GM12864 (cell line): Measurements from ENCODE around the gene POC1A.

Source experiments
- DNase-seq: peaks from one replicate; pipeline ENCODE4 v3.0.0-alpha.2; 2011; ENCODE audit warnings: low read depth
- H3K4me3 ChIP-seq: 2 replicates; pipeline ENCODE4 v1.5.1; 2011; ENCODE audit warnings: mild to moderate bottlenecking, low read depth, low read length, control low read depth
- CTCF ChIP-seq: IDR thresholded peaks from 2 replicates; pipeline ENCODE4 v1.5.1; 2011; ENCODE audit warnings: low read depth, mild to moderate bottlenecking, moderate library complexity, low read length, control low read depth, inconsistent platforms; ENCODE audit errors: missing control alignments

POC1A gene

GRCh38 chr3:52086461-52086860, 67.8 kb downstream of the POC1A start:
- no peak for DNase-seq
- TF ChIP-seq CTCF, result no peak
- no peak overlapping the region for H3K4me3 ChIP-seq

GRCh38 chr3:52085681-52086282, 68.4 kb downstream of the POC1A start:
- TF ChIP-seq CTCF, result no peak
- no peak overlapping the region for H3K4me3 ChIP-seq
- DNase-seq, result no peak

GRCh38 chr3:52084954-52085680, 69.1 kb downstream of the POC1A start:
- no peak overlapping the region for H3K4me3 ChIP-seq
- DNase-seq, result no peak
- peak; percentile 21 for TF ChIP-seq CTCF

GRCh38 chr3:52084216-52084945, 69.8 kb downstream of the POC1A start:
- H3K4me3 ChIP-seq, result no peak overlapping the region
- no peak for DNase-seq
- no peak for TF ChIP-seq CTCF

GRCh38 chr3:52083556-52084087, 70.6 kb downstream of the POC1A start:
- DNase-seq, result no peak
- TF ChIP-seq CTCF, result no peak
- H3K4me3 ChIP-seq, result no peak overlapping the region

- no peak for DNase-seq
- H3K4me3 ChIP-seq, result no peak overlapping the region
- no peak for TF ChIP-seq CTCF
Observed at GRCh38 chr3:52082951-52083350, 71.3 kb downstream of the POC1A start.
